GM12875 (cell line): ENCODE results near the gene PLXNA4.

ENCODE experiments used
- H3K4me3 ChIP-seq: one replicate; pipeline ENCODE4 v1.5.1; 2011; ENCODE audit warnings: low read depth, low read length, control low read depth
- CTCF ChIP-seq: IDR thresholded peaks from 2 replicates; pipeline ENCODE4 v1.5.1; 2011; ENCODE audit warnings: low read depth, mild to moderate bottlenecking, control low read depth, inconsistent platforms, low read length, moderate library complexity, borderline replicate concordance; ENCODE audit not compliant: insufficient read depth

PLXNA4 gene

GRCh38 chr7:132352800-132353199 is 223.5 kb downstream of the PLXNA4 start:
- H3K4me3 ChIP-seq, result no peak overlapping the region
- TF ChIP-seq CTCF, result no peak

GRCh38 chr7:132351954-132352499 is 224.2 kb downstream of the PLXNA4 start:
- no peak overlapping the region for H3K4me3 ChIP-seq
- TF ChIP-seq CTCF, result no peak

GRCh38 chr7:132350741-132351140 is 225.5 kb downstream of the PLXNA4 start:
- no peak for TF ChIP-seq CTCF
- H3K4me3 ChIP-seq, result no peak overlapping the region

- no peak for TF ChIP-seq CTCF
- H3K4me3 ChIP-seq, result no peak overlapping the region
Observed at GRCh38 chr7:132349075-132349474, 227.2 kb downstream of the PLXNA4 start.

GRCh38 chr7:132348341-132348740 is 227.9 kb downstream of the PLXNA4 start:
- TF ChIP-seq CTCF, result no peak
- no peak overlapping the region for H3K4me3 ChIP-seq

GRCh38 chr7:132347858-132348257 is 228.4 kb downstream of the PLXNA4 start:
- no peak overlapping the region for H3K4me3 ChIP-seq
- no peak for TF ChIP-seq CTCF

GRCh38 chr7:132347123-132347522 is 229.1 kb downstream of the PLXNA4 start:
- no peak overlapping the region for H3K4me3 ChIP-seq
- TF ChIP-seq CTCF, result no peak
